GM18868 (cell line): Measurements from ENCODE around the gene ADAMTS14.
"Not testable (repeated sequence)": the region's sequence is repeated elsewhere in the genome, so short reads cannot be mapped to it uniquely, and the experiment has no call there.

Experiments
- ATAC-seq: cut with Tn5 transposase; IDR thresholded peaks from one replicate; pipeline ENCODE4 v1.9.1; 2021; ENCODE audit warnings: mild to moderate bottlenecking, moderate library complexity; ENCODE audit not compliant: unreplicated experiment

ADAMTS14 gene

GRCh38 chr10:70657041-70657440 lies 15.3 kb upstream of the ADAMTS14 start:
- ATAC-seq = no peak

- no peak for ATAC-seq
Observed at GRCh38 chr10:70658582-70659136, 13.6 kb upstream of the ADAMTS14 start.

- ATAC-seq = no peak
Observed at GRCh38 chr10:70659306-70659705, 13.0 kb upstream of the ADAMTS14 start.

GRCh38 chr10:70660722-70661121 lies 11.6 kb upstream of the ADAMTS14 start:
- ATAC-seq = no peak

GRCh38 chr10:70661623-70662361 lies 10.5 kb upstream of the ADAMTS14 start:
- ATAC-seq = no peak

- no peak for ATAC-seq
Observed at GRCh38 chr10:70662362-70663220, 9.7 kb upstream of the ADAMTS14 start.

GRCh38 chr10:70663458-70664409 lies 8.6 kb upstream of the ADAMTS14 start:
- ATAC-seq = not testable (repeated sequence)

- no peak for ATAC-seq
Observed at GRCh38 chr10:70664702-70665195, 7.6 kb upstream of the ADAMTS14 start.

GRCh38 chr10:70666960-70667798 lies 5.1 kb upstream of the ADAMTS14 start:
- ATAC-seq = no peak

GRCh38 chr10:70667818-70668217 lies 4.5 kb upstream of the ADAMTS14 start:
- ATAC-seq = not testable (repeated sequence)

- ATAC-seq = no peak
Observed at GRCh38 chr10:70668454-70668970, 3.8 kb upstream of the ADAMTS14 start.

- no peak for ATAC-seq
Observed at GRCh38 chr10:70669015-70669414, 3.3 kb upstream of the ADAMTS14 start.

- ATAC-seq = no peak
Observed at GRCh38 chr10:70669732-70670317, 2.5 kb upstream of the ADAMTS14 start.

GRCh38 chr10:70671619-70672164 lies 614 bp upstream of the ADAMTS14 start:
- ATAC-seq = no peak

GRCh38 chr10:70673043-70673928 lies 980 bp downstream of the ADAMTS14 start:
- ATAC-seq = no peak

GRCh38 chr10:70673929-70674559 lies 1.7 kb downstream of the ADAMTS14 start:
- no peak for ATAC-seq
